HG03432 (cell line): ENCODE data around the gene ARPC2.
A peak's percentile ranks its signal among the peaks of the same experiment; 100 is the strongest.

Source experiments
- ATAC-seq: cut with Tn5 transposase; IDR thresholded peaks from one replicate; pipeline ENCODE4 v1.9.1; 2021; ENCODE audit warnings: mild to moderate bottlenecking, moderate library complexity; ENCODE audit not compliant: unreplicated experiment

Gene ARPC2

GRCh38 chr2:218252509-218253231 is 35.7 kb downstream of the ARPC2 start:
- ATAC-seq: no peak

- ATAC-seq: no peak
Measured at GRCh38 chr2:218253232-218253625, 36.2 kb downstream of the ARPC2 start.

- ATAC-seq: no peak
Measured at GRCh38 chr2:218255446-218255845, 38.5 kb downstream of the ARPC2 start.

GRCh38 chr2:218256612-218257350 is 39.8 kb downstream of the ARPC2 start:
- no peak for ATAC-seq

GRCh38 chr2:218257390-218257981 is 40.5 kb downstream of the ARPC2 start:
- peak; percentile 76 for ATAC-seq

- no peak for ATAC-seq
Measured at GRCh38 chr2:218259099-218259961, 42.3 kb downstream of the ARPC2 start.

- ATAC-seq: no peak
Measured at GRCh38 chr2:218260166-218260565, 43.2 kb downstream of the ARPC2 start.

- no peak for ATAC-seq
Measured at GRCh38 chr2:218260742-218261422, 43.9 kb downstream of the ARPC2 start, which contains the start of gene GPBAR1. Gene GPBAR1 (plus strand): TSS chr2:218261015. CDS start chr2:218262725, 1,710 bp downstream.

- no peak for ATAC-seq
Measured at GRCh38 chr2:218261423-218262236, 44.6 kb downstream of the ARPC2 start.

- ATAC-seq: no peak
Measured at GRCh38 chr2:218262237-218262600, 45.2 kb downstream of the ARPC2 start.

- no peak for ATAC-seq
Measured at GRCh38 chr2:218262631-218263586, 45.9 kb downstream of the ARPC2 start.

- no peak for ATAC-seq
Measured at GRCh38 chr2:218263817-218264641, 47.0 kb downstream of the ARPC2 start.

GRCh38 chr2:218264773-218265561 is 48.0 kb downstream of the ARPC2 start:
- no peak for ATAC-seq

GRCh38 chr2:218265626-218266025 is 48.6 kb downstream of the ARPC2 start:
- no peak for ATAC-seq

- no peak for ATAC-seq
Measured at GRCh38 chr2:218266316-218266979, 49.5 kb downstream of the ARPC2 start.

- ATAC-seq: no peak
Measured at GRCh38 chr2:218267259-218267658, 50.3 kb downstream of the ARPC2 start.
